ENCODE results near the gene ZNF229.

GRCh38 chr19:44430956-44431355 lies 17.3 kb downstream of the ZNF229 start:
- TF ChIP-seq YY1 (IDR thresholded peaks at IDR 0.05; ENCODE audit: insufficient read depth, insufficient read length) (no peak), ZNF274 (IDR thresholded peaks at IDR 0.05; ENCODE audit: low read depth, low read length) (no peak), SUZ12 (IDR thresholded peaks at IDR 0.05; ENCODE audit: extremely low read depth, insufficient read depth, insufficient read length) (no peak)

Data from NT2/D1 (cell line).